Measurements from ENCODE around the gene WNT3. TPM values are rescaled to one million over a fixed set of nuclear protein-coding genes. Genes with fewer than 3 reads are reported as not detected.

Gene WNT3
- total RNA-seq, 2 experiments from 2014 or later, result 4.9 to 5.1 TPM

GRCh38 chr17:46756861-46757260 lies 61.6 kb downstream of the WNT3 start:
- no peak for DNase-seq (ENCODE audit: low spot score)
- Histone ChIP-seq H3K9me2 (ENCODE audit: insufficient read depth, low read length) (no peaks in the 10 kb centered on the region), H3K27ac (ENCODE audit: low read depth, low read length, poor library complexity, severe bottlenecking) (no peak overlapping the region), H2AFZ (ENCODE audit: low read length) (no peak overlapping the region), H4K20me1 (ENCODE audit: insufficient read depth, low read length) (no peaks in the 10 kb centered on the region), H3K9me3 (ENCODE audit: low read length) (no peaks in the 10 kb centered on the region), H3K79me2 (ENCODE audit: insufficient read depth, low read depth, low read length) (no peaks in the 10 kb centered on the region), H3K4me3 (ENCODE audit: low read depth, low read length, poor library complexity, severe bottlenecking) (no peak overlapping the region), H3K36me3 (ENCODE audit: insufficient read depth, low read length) (peaks cover 62% of the 10 kb centered on the region), H3K4me2 (ENCODE audit: low read length) (no peak overlapping the region), H3K4me1 (ENCODE audit: insufficient read depth, low read length, poor library complexity, severe bottlenecking) (peaks cover 5% of the 10 kb centered on the region)
- CTCF ChIA-PET (ENCODE audit: unreplicated experiment), result no interaction called here
- POLR2A ChIA-PET, result no interaction called here
- BruUV-seq (replicated peaks), result no TSS peak
- TF ChIP-seq CTCF (conservative IDR thresholded peaks at IDR 0.05; ENCODE audit: low read length), result no peak
- TF ChIP-seq EZH2phosphoT487 (IDR thresholded peaks at IDR 0.05; ENCODE audit: borderline replicate concordance, low read depth, low read length), result no peak
- intact Hi-C loops (cut with micrococcal nuclease; ENCODE audit: unreplicated experiment), result no loop called here

- H3K36me3 ChIP-seq (ENCODE audit: insufficient read depth, low read length), result peaks cover 68% of the 10 kb centered on the region
- H3K79me2 ChIP-seq (ENCODE audit: insufficient read depth, low read depth, low read length), result no peaks in the 10 kb centered on the region
- H3K4me2 ChIP-seq (ENCODE audit: low read length), result no peak overlapping the region
- H2AFZ ChIP-seq (ENCODE audit: low read length), result no peak overlapping the region
- POLR2A ChIA-PET, result no interaction called here
- no peak overlapping the region for H3K4me3 ChIP-seq (ENCODE audit: low read depth, low read length, poor library complexity, severe bottlenecking)
- H3K9me2 ChIP-seq (ENCODE audit: insufficient read depth, low read length), result no peaks in the 10 kb centered on the region
- CTCF ChIA-PET (ENCODE audit: unreplicated experiment), result no interaction called here
- intact Hi-C loops (cut with micrococcal nuclease; ENCODE audit: unreplicated experiment), result no loop called here
- no peak for TF ChIP-seq EZH2phosphoT487 (IDR thresholded peaks at IDR 0.05; ENCODE audit: borderline replicate concordance, low read depth, low read length)
- TF ChIP-seq CTCF (conservative IDR thresholded peaks at IDR 0.05; ENCODE audit: low read length), result no peak
- H3K4me1 ChIP-seq (ENCODE audit: insufficient read depth, low read length, poor library complexity, severe bottlenecking), result peaks cover 5% of the 10 kb centered on the region
- no peaks in the 10 kb centered on the region for H4K20me1 ChIP-seq (ENCODE audit: insufficient read depth, low read length)
- H3K9me3 ChIP-seq (ENCODE audit: low read length), result no peaks in the 10 kb centered on the region
- H3K27ac ChIP-seq (ENCODE audit: low read depth, low read length, poor library complexity, severe bottlenecking), result no peak overlapping the region
- no peak for DNase-seq (ENCODE audit: low spot score)
- BruUV-seq (replicated peaks), result TSS peak; percentile 65
Observed at GRCh38 chr17:46756081-46756735, 62.3 kb downstream of the WNT3 start.

- CTCF ChIA-PET (ENCODE audit: unreplicated experiment), result no interaction called here
- Histone ChIP-seq H4K20me1 (ENCODE audit: insufficient read depth, low read length) (no peaks in the 10 kb centered on the region), H3K79me2 (ENCODE audit: insufficient read depth, low read depth, low read length) (no peaks in the 10 kb centered on the region), H2AFZ (ENCODE audit: low read length) (no peak overlapping the region), H3K9me2 (ENCODE audit: insufficient read depth, low read length) (no peaks in the 10 kb centered on the region), H3K4me2 (ENCODE audit: low read length) (no peak overlapping the region), H3K9me3 (ENCODE audit: low read length) (no peaks in the 10 kb centered on the region), H3K36me3 (ENCODE audit: insufficient read depth, low read length) (peaks cover 70% of the 10 kb centered on the region), H3K4me1 (ENCODE audit: insufficient read depth, low read length, poor library complexity, severe bottlenecking) (peaks cover 15% of the 10 kb centered on the region), H3K27ac (ENCODE audit: low read depth, low read length, poor library complexity, severe bottlenecking) (no peak overlapping the region), H3K4me3 (ENCODE audit: low read depth, low read length, poor library complexity, severe bottlenecking) (no peak overlapping the region)
- BruUV-seq (replicated peaks), result no TSS peak
- DNase-seq (ENCODE audit: low spot score), result no peak
- POLR2A ChIA-PET, result no interaction called here
- intact Hi-C loops (cut with micrococcal nuclease; ENCODE audit: unreplicated experiment), result no loop called here
- TF ChIP-seq EZH2phosphoT487 (IDR thresholded peaks at IDR 0.05; ENCODE audit: borderline replicate concordance, low read depth, low read length), result no peak
- TF ChIP-seq CTCF (conservative IDR thresholded peaks at IDR 0.05; ENCODE audit: low read length), result no peak
Observed at GRCh38 chr17:46753776-46754175, 64.7 kb downstream of the WNT3 start.
